GM12872 (cell line): ENCODE results near the gene PDE4D.

Experiments used
- CTCF ChIP-seq: IDR thresholded peaks from 3 replicates; pipeline ENCODE4 v1.5.1; 2011; ENCODE audit warnings: low read depth, mild to moderate bottlenecking, low read length, moderate library complexity; ENCODE audit not compliant: insufficient read depth

PDE4D gene

GRCh38 chr5:59193616-59194319, 699.8 kb downstream of the PDE4D start:
- no peak for TF ChIP-seq CTCF

- no peak for TF ChIP-seq CTCF
These were observed 702.8 kb downstream of the PDE4D start for GRCh38 chr5:59190746-59191145.

- TF ChIP-seq CTCF: no peak
These were observed 703.9 kb downstream of the PDE4D start for GRCh38 chr5:59189472-59190244.

- TF ChIP-seq CTCF: peak; percentile 54; the same call in 2 of the 3 replicates
These were observed 704.9 kb downstream of the PDE4D start for GRCh38 chr5:59188419-59189225.

- no peak for TF ChIP-seq CTCF
These were observed 705.7 kb downstream of the PDE4D start for GRCh38 chr5:59187857-59188256.

- no peak for TF ChIP-seq CTCF
These were observed 706.9 kb downstream of the PDE4D start for GRCh38 chr5:59186623-59187022.
